GM12878 (cell line): ENCODE results near the gene IL10. TPM values are rescaled to one million over a fixed set of nuclear protein-coding genes. Genes with fewer than 3 reads are reported as not detected.

Source experiments
- ATAC-seq: fragments of 200-7000 bp; cut with Tn5 transposase; 3 replicates; pipeline ENCODE4 v1.9.1; 2020; ENCODE audit warnings: mild to moderate bottlenecking, moderate library complexity
- BruUV-seq: library from RNA; stranded (reverse); fragments of 400-500 nt; replicated peaks from 2 replicates; lab custom pipeline; 2021; lab: Mats Ljungman, UMichigan
- CTCF ChIA-PET: fragments of 300-600 bp; sonication (Branson Sonifier 250); formaldehyde crosslinking; extraction: SDS; loops from one replicate; lab custom pipeline; 2021; ENCODE audit warnings: inconsistent platforms; lab: Yijun Ruan, JAX
- POLR2A ChIA-PET: fragments of 350-600 bp; formaldehyde crosslinking; extraction: SDS; loops from one replicate; lab custom pipeline; 2021; ENCODE audit warnings: inconsistent platforms; lab: Charles Lee
- RAD21 ChIA-PET: fragments of 300-600 bp; sonication (Branson Sonifier 250); formaldehyde crosslinking; loops from one replicate; lab custom pipeline; 2023; ENCODE audit warnings: antibody characterized with exemption; ENCODE audit not compliant: unreplicated experiment; lab: Charles Lee
- SMC1A ChIA-PET: fragments of 300-600 bp; sonication (Branson Sonifier 250); formaldehyde crosslinking; loops from one replicate; lab custom pipeline; 2023; ENCODE audit not compliant: unreplicated experiment, uncharacterized antibody; lab: Charles Lee
- DNase-seq: peaks from one replicate; pipeline ENCODE4 v3.0.0-alpha.2; 2011; ENCODE audit warnings: low read depth, low spot score
- FAIRE-seq: peaks from 3 replicates; lab custom pipeline; 2011; peaks lifted over from hg19 to GRCh38; lab: Jason Lieb, UNC
- H2AFZ ChIP-seq: 2 replicates; pipeline ENCODE4 v1.6.0; 2011; ENCODE audit warnings: low read depth, low read length, control low read depth; ENCODE audit not compliant: control insufficient read depth
- H3K27ac ChIP-seq: 2 replicates; pipeline ENCODE4 v1.5.1; 2011; ENCODE audit warnings: control low read depth; ENCODE audit not compliant: control insufficient read depth, insufficient read depth
- H3K27me3 ChIP-seq, 2 experiments: replicated peaks in 1 of 2; 2 replicates each; pipeline versions ENCODE4 v1.6.0 to v1.6.1; 2011; ENCODE audit warnings: low read length in 1 of 2; ENCODE audit not compliant: control insufficient read depth in 2 of 2, insufficient read depth in 2 of 2
- H3K36me3 ChIP-seq, 2 experiments: 2 replicates each; pipeline ENCODE4 v1.5.1; 2011; ENCODE audit warnings: low read length in 1 of 2; ENCODE audit not compliant: control insufficient read depth in 2 of 2, insufficient read depth in 2 of 2
- H3K4me1 ChIP-seq: 2 replicates; pipeline ENCODE4 v1.6.1; 2011; ENCODE audit warnings: mild to moderate bottlenecking, low read length, moderate library complexity, mixed read lengths; ENCODE audit not compliant: control insufficient read depth, insufficient read depth
- H3K4me2 ChIP-seq: 2 replicates; pipeline ENCODE4 v1.6.0; 2011; ENCODE audit warnings: control low read depth; ENCODE audit not compliant: control insufficient read depth, insufficient read depth
- H3K4me3 ChIP-seq: fragments of 200-600 bp; sonication (generic); 2 replicates; pipeline ENCODE4 v1.5.1; 2016
- H3K79me2 ChIP-seq: 2 replicates; pipeline ENCODE4 v1.6.0; 2011; ENCODE audit warnings: low read length; ENCODE audit not compliant: control insufficient read depth, insufficient read depth
- H3K9ac ChIP-seq: 2 replicates; pipeline ENCODE4 v1.8.0; 2011; ENCODE audit warnings: low read length, control low read depth, mixed read lengths; ENCODE audit not compliant: control insufficient read depth, insufficient read depth
- H3K9me3 ChIP-seq: replicated peaks from 3 replicates; pipeline ENCODE4 v1.5.1; 2011; ENCODE audit warnings: mild to moderate bottlenecking, low read length; ENCODE audit not compliant: control insufficient read depth, insufficient read depth
- H4K20me1 ChIP-seq: 2 replicates; pipeline ENCODE4 v1.6.0; 2011; ENCODE audit not compliant: control insufficient read depth, insufficient read depth
- ASH2L ChIP-seq: fragments of 300-600, 200-600 bp; sonication (generic); IDR thresholded peaks from 2 replicates; pipeline ENCODE4 v1.6.1; 2017; ENCODE audit warnings: low read depth, mild to moderate bottlenecking, borderline replicate concordance
- BHLHE40 ChIP-seq, 2 experiments: fragments of 450-650 bp in 1 of 2; IDR thresholded peaks; 2 replicates each; pipeline ENCODE4 v1.6.1; 2011 to 2017; ENCODE audit warnings: low read depth in 2 of 2, borderline replicate concordance in 1 of 2, improper control_type of control experiment in 1 of 2, low read length in 1 of 2, mild to moderate bottlenecking in 1 of 2
- CBX5 ChIP-seq: sonication (generic); IDR thresholded peaks from 2 replicates; pipeline ENCODE4 v1.6.1; 2016; ENCODE audit warnings: low read depth, moderate library complexity, mild to moderate bottlenecking, inconsistent platforms
- CREM ChIP-seq: IDR thresholded peaks from 2 replicates; pipeline ENCODE4 v1.6.1; 2014; ENCODE audit warnings: antibody characterized with exemption, low read depth
- EED ChIP-seq: sonication (generic); IDR thresholded peaks from 2 replicates; pipeline ENCODE4 v1.6.1; 2016; ENCODE audit warnings: antibody characterized with exemption, low read depth
- EGR1 ChIP-seq, 2 experiments: IDR thresholded peaks; 1 replicate in 1 of 2; 2 replicates in 1 of 2; pipeline ENCODE4 v1.6.1; 2011 to 2012; ENCODE audit warnings: low read depth in 2 of 2, low read length in 2 of 2, borderline replicate concordance in 1 of 2, mild to moderate bottlenecking in 1 of 2, moderate library complexity in 1 of 2
- FOXM1 ChIP-seq: IDR thresholded peaks from 2 replicates; pipeline ENCODE4 v1.6.1; 2012; ENCODE audit warnings: low read depth, mild to moderate bottlenecking, inconsistent platforms, low read length, moderate library complexity
- KAT2A ChIP-seq: conservative IDR thresholded peaks from 2 replicates; pipeline ENCODE4 v1.6.1; 2011; ENCODE audit warnings: low read depth, low read length; ENCODE audit not compliant: control insufficient read depth
- MEF2B ChIP-seq: fragments of 450-650 bp; IDR thresholded peaks from 2 replicates; pipeline ENCODE4 v1.6.1; 2018; ENCODE audit warnings: mild to moderate bottlenecking, moderate library complexity; ENCODE audit not compliant: partially characterized antibody, poor library complexity, severe bottlenecking
- PML ChIP-seq: IDR thresholded peaks from 2 replicates; pipeline ENCODE4 v1.6.1; 2012; ENCODE audit warnings: low read length, inconsistent platforms
- RUNX3 ChIP-seq: IDR thresholded peaks from 2 replicates; pipeline ENCODE4 v1.6.1; 2012; ENCODE audit warnings: low read length, inconsistent platforms
- SMAD1 ChIP-seq: fragments of 450-650 bp; IDR thresholded peaks from 2 replicates; pipeline ENCODE4 v1.6.1; 2018; ENCODE audit warnings: mild to moderate bottlenecking, low read depth; ENCODE audit not compliant: partially characterized antibody
- SREBF1 ChIP-seq: IDR thresholded peaks from 2 replicates; pipeline ENCODE4 v1.6.1; 2012; ENCODE audit warnings: mild to moderate bottlenecking, low read length
- STAT1 ChIP-seq: fragments of 450-650 bp; conservative IDR thresholded peaks from 2 replicates; pipeline ENCODE4 v1.6.1; 2014; ENCODE audit warnings: antibody characterized with exemption, mild to moderate bottlenecking
- ZNF622 ChIP-seq: fragments of 450-650 bp; IDR thresholded peaks from 2 replicates; pipeline ENCODE4 v1.6.1; 2017; ENCODE audit warnings: mild to moderate bottlenecking, inconsistent platforms
- WGBS: methylation state at CpG from one replicate; pipeline ENCODE4 v1.1.6; 2016; ENCODE audit warnings: low lambda C conversion rate; ENCODE audit not compliant: insufficient replicate concordance, insufficient coverage; ENCODE audit errors: missing lambda C conversion rate; 5-methylcytosine and 5-hydroxymethylcytosine counted together
- in situ Hi-C: fragments of 300-500 bp; cut with MboI; formaldehyde crosslinking; loops from 9 replicates; pipeline ENCODE4 v1.14.3; 2018; ENCODE audit warnings: mixed read lengths
- intact Hi-C: fragments of 100-400 bp; cut with micrococcal nuclease; formaldehyde crosslinking; loops from one replicate; pipeline ENCODE4 v1.14.2; 2022; ENCODE audit not compliant: unreplicated experiment
- polyA plus RNA-seq, 11 experiments: library from polyadenylated mRNA; depleted of rRNA in 4 of 11; unstranded in 6 of 11; stranded (reverse) in 5 of 11; fragments of >200 nt; fragmentation: Nextera tagmentation in 4 of 11; fragmentation: Illumina TruSeq in 1 of 11; extraction: Ambion mirVana in 4 of 11; extraction: Trizol in 1 of 11; gene quantifications; 1 replicate in 1 of 11; 2 replicates in 10 of 11; pipeline versions ENCODE4 v1.2.1 to v1.2.3, GENCODE V29; 2011 to 2016; ENCODE audit warnings: inconsistent platforms in 2 of 11, missing spikeins in 2 of 11, low read depth in 1 of 11
- total RNA-seq, 4 experiments: library from RNA; depleted of rRNA in 3 of 4; stranded (reverse); fragments of >200 nt in 3 of 4; fragmentation: Illumina TruSeq in 1 of 4; extraction: Trizol in 1 of 4; gene quantifications; 2 replicates each; pipeline versions ENCODE4 v1.2.1 to v1.2.3, GENCODE V29; 2013 to 2021
- TF ChIP-seq, protein P1 (sequence below): fragments of 450-650 bp; IDR thresholded peaks from 2 replicates; pipeline ENCODE4 v1.6.1; 2017; ENCODE audit warnings: mild to moderate bottlenecking, moderate library complexity
- TF ChIP-seq, protein P2 (sequence below): IDR thresholded peaks from 2 replicates; pipeline ENCODE4 v1.6.1; 2012; ENCODE audit warnings: low read length, inconsistent platforms

The IL10 gene
- total and polyA plus RNA-seq, 10 of the 15 experiments (the other 5 are each of a cell fraction or from before 2014, with no cell fraction given) = 0.34 to 5.0 (median 1.1) TPM

DNA sequence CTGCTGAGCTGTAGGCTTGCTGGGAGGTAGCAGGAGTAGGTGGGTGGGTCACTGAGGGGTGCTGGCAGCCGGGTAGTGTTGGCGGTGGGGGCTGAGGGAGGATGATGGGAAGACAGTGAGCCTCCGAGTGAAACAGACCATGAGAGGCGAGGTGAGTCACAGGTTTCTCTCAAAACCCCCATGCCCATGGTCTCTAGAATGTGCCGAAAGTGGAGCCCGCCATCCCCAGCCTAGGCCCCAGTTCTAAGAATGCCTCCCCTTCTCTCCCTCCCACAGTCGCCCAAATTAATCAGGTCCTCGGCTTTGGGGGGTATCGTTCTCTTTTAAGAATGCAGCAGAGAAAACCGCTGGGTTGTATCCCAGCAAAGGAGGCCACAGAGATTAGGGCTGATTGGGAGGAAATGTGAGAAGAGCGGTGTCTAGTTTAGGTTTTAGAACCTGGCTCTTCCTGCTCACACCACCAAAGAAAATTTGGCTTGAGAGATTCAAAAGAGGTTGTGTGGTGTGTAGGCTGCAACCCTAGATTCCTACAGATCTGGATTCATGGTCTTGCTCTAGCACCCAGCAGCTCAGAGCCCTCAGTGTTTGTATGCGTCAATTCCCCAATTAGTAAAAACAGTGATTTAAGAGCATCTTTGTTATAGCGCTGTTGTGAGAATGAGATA is 29.4 kb downstream of the IL10 start:
- peak overlapping the region; percentile 70 for H2AFZ ChIP-seq
- peak overlapping the region; percentile 39 for H3K4me2 ChIP-seq
- no TSS peak for BruUV-seq
- ChIA-PET RAD21 (interaction anchor here (1.0 to 5.1 kb wide), 8 partner anchors 8 to 188 kb away, joined by 3 to 227 read pairs (median 3); partner anchors contain the start of genes IL10 and IL19), CTCF (interaction anchor here (0.6 to 3.9 kb wide), 9 partner anchors 8 to 240 kb away, joined by 3 to 91 read pairs (median 4); partner anchors contain the start of genes IL10 and IL19), POLR2A (interaction anchor here (0.6 to 1.7 kb wide), 5 partner anchors 23 to 173 kb away, joined by 3 to 5 read pairs (median 4); partner anchors contain the start of gene IL19), SMC1A (interaction anchor here (0.7 to 5.1 kb wide), 6 partner anchors 8 to 1790 kb away, joined by 3 to 264 read pairs (median 7); partner anchors contain the start of genes IL10 and IL19)
- DNase-seq (no peak), ATAC-seq (peak; percentile 2; the same call in 1 of the 3 replicates), FAIRE-seq (no peak)
- H3K4me1 ChIP-seq = peaks cover 68% of the 10 kb centered on the region
- peak overlapping the region; percentile 11; the same call in 1 of the 2 replicates for H3K9ac ChIP-seq
- H4K20me1 ChIP-seq = no peaks in the 10 kb centered on the region
- H3K27me3 ChIP-seq = no peaks in the 10 kb centered on the region
- no peaks in the 10 kb centered on the region for H3K36me3 ChIP-seq
- no peaks in the 10 kb centered on the region for H3K9me3 ChIP-seq
- whole genome bisulfite sequencing = 3% methylated on average over 13 of the region's 13 CpGs
- H3K27ac ChIP-seq = peak overlapping the region; percentile 79
- H3K4me3 ChIP-seq = no peak overlapping the region
- in situ Hi-C loops = no loop called here
- H3K79me2 ChIP-seq = no peaks in the 10 kb centered on the region
- intact Hi-C loops = no loop called here
- TF ChIP-seq PML (0 out of 2 replicates have a peak, but pooled peaks have one; percentile 38), SREBF1 (no peak), SMAD1 (no peak), FOXM1 (peak; percentile 36; the same call in 1 of the 2 replicates), RUNX3 (peak; percentile 63), EGR1 (IDR thresholded peaks at IDR 0.05; ENCODE audit: borderline replicate concordance in 1 of 2, low read depth in 2 of 2, low read length in 2 of 2) (0 out of 3 replicates have a peak, but pooled peaks of 1 of the 2 experiments have one; percentile 1), STAT1 (no peak), CBX5 (peak; percentile 36; the same call in 1 of the 2 replicates), ASH2L (no peak), KAT2A (no peak), ZNF622 (no peak), CREM (0 out of 2 replicates have a peak, but pooled peaks have one; percentile 17), MEF2B (no peak), EED (peak; percentile 76), BHLHE40 (IDR thresholded peaks at IDR 0.05; ENCODE audit: borderline replicate concordance in 1 of 2, low read depth in 2 of 2, low read length in 1 of 2) (0 out of 4 replicates have a peak, but pooled peaks of 1 of the 2 experiments have one; percentile 4)
- TF ChIP-seq, protein P1, sequence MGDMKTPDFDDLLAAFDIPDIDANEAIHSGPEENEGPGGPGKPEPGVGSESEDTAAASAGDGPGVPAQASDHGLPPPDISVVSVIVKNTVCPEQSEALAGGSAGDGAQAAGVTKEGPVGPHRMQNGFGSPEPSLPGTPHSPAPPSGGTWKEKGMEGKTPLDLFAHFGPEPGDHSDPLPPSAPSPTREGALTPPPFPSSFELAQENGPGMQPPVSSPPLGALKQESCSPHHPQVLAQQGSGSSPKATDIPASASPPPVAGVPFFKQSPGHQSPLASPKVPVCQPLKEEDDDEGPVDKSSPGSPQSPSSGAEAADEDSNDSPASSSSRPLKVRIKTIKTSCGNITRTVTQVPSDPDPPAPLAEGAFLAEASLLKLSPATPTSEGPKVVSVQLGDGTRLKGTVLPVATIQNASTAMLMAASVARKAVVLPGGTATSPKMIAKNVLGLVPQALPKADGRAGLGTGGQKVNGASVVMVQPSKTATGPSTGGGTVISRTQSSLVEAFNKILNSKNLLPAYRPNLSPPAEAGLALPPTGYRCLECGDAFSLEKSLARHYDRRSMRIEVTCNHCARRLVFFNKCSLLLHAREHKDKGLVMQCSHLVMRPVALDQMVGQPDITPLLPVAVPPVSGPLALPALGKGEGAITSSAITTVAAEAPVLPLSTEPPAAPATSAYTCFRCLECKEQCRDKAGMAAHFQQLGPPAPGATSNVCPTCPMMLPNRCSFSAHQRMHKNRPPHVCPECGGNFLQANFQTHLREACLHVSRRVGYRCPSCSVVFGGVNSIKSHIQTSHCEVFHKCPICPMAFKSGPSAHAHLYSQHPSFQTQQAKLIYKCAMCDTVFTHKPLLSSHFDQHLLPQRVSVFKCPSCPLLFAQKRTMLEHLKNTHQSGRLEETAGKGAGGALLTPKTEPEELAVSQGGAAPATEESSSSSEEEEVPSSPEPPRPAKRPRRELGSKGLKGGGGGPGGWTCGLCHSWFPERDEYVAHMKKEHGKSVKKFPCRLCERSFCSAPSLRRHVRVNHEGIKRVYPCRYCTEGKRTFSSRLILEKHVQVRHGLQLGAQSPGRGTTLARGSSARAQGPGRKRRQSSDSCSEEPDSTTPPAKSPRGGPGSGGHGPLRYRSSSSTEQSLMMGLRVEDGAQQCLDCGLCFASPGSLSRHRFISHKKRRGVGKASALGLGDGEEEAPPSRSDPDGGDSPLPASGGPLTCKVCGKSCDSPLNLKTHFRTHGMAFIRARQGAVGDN = peak; percentile 29; the same call in 1 of the 2 replicates
- TF ChIP-seq, protein P2, sequence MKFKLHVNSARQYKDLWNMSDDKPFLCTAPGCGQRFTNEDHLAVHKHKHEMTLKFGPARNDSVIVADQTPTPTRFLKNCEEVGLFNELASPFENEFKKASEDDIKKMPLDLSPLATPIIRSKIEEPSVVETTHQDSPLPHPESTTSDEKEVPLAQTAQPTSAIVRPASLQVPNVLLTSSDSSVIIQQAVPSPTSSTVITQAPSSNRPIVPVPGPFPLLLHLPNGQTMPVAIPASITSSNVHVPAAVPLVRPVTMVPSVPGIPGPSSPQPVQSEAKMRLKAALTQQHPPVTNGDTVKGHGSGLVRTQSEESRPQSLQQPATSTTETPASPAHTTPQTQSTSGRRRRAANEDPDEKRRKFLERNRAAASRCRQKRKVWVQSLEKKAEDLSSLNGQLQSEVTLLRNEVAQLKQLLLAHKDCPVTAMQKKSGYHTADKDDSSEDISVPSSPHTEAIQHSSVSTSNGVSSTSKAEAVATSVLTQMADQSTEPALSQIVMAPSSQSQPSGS = 0 out of 2 replicates have a peak, but pooled peaks have one; percentile 39
